Rectal smooth muscle tissue (tissue), 1 donor: ENCODE data around the gene CPEB1.
"Not testable (repeated sequence)": the region's sequence is repeated elsewhere in the genome, so short reads cannot be mapped to it uniquely, and the experiment has no call there.

ENCODE experiments used
- H3K27ac ChIP-seq: one replicate; pipeline ENCODE4 v1.7.0; 2013; ENCODE audit warnings: low read depth, low read length, inconsistent platforms
- H3K27me3 ChIP-seq: one replicate; pipeline ENCODE4 v1.7.0; 2013; ENCODE audit warnings: low read length; ENCODE audit not compliant: control insufficient read depth, insufficient read depth
- H3K36me3 ChIP-seq: one replicate; pipeline ENCODE4 v1.7.0; 2013; ENCODE audit warnings: low read length; ENCODE audit not compliant: control insufficient read depth, insufficient read depth
- H3K4me1 ChIP-seq: one replicate; pipeline ENCODE4 v1.7.0; 2013; ENCODE audit warnings: low read length; ENCODE audit not compliant: control insufficient read depth, insufficient read depth
- H3K4me3 ChIP-seq: one replicate; pipeline ENCODE4 v1.7.0; 2013; ENCODE audit warnings: low read length
- H3K9ac ChIP-seq: one replicate; pipeline ENCODE4 v1.7.0; 2013; ENCODE audit warnings: low read length

The CPEB1 gene

DNA sequence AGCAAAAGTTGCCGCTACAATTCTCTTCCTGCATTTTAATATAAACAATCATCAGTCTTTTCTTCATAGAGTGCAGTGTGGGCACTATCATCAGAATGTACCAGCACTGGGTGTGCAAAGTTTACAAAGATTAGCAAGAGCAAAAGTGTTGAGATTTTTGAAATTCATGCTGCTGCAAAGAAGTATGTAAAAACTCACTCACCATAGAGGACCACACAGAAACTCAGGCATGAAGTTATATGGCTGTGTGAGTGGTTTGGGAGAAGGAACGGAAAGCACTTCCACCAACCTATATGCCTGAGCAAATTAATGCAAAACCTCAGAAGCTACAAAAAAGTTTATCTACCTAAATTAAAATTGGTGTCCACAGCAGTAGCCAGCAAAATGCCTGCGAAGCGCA, 139.5 kb downstream of the CPEB1 start:
- not testable (repeated sequence) for H3K27ac ChIP-seq, H3K4me3 ChIP-seq, H3K36me3 ChIP-seq, H3K27me3 ChIP-seq, H3K9ac ChIP-seq, H3K4me1 ChIP-seq

DNA sequence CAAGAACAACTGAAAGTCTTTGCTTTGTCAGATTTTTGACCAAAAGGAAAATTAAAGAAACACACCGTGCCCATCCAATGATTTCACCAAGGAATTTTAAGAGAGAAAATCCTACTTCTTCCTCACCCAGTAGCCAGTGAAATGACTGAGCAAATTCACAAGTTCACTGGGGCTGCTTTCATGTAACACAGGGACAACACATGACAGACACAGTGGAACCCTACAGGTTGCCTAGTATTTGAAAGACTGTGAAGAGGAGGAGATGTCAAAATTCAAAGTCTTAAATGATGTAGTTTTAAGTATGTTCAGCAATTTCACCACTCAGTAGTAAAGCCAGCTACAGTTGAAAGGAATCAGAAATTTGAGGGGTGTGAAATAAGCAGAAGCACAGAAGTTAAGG, 140.1 kb downstream of the CPEB1 start:
- H3K4me1 ChIP-seq, H3K27me3 ChIP-seq, H3K36me3 ChIP-seq, H3K9ac ChIP-seq, H3K27ac ChIP-seq, H3K4me3 ChIP-seq: not testable (repeated sequence)

DNA sequence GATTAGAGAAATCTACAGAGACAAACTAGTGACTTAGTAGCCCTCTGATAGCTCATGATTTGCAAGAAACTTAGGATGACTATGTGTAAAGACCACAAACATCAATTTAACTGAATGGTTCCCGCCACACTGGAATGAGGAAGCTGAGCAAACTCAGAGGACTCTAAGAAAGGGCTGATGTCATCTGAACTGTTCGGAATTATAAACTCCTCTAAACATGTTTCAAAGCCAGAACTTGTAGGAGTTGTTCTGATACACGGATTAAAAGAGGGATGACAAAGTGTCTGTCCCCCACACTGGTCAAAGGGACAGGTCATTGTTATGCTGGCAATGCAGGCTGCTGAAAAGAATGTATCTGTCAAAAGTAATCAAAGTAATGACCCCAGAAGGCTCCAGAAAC, 141.3 kb downstream of the CPEB1 start:
- H3K9ac ChIP-seq, H3K4me3 ChIP-seq, H3K36me3 ChIP-seq, H3K27ac ChIP-seq, H3K4me1 ChIP-seq, H3K27me3 ChIP-seq: not testable (repeated sequence)

DNA sequence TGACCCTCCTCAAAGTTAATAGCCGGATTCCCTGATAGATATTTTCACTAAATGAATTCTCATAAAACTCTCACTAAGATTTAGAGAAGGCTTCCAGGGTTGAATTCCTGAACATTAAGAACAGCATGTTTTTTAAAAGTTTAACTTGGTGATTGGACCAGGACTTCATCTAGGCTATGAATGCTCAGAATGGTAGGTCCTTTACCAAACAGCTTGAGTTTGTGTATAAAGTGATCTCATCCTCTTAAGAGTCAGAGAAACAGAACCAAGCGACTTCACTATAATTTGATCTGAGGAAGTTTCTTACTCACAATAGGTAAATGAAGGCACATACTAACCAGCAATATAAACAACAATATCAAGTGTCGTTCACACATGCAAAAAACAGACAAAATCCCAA, 143.1 kb downstream of the CPEB1 start:
- H3K9ac ChIP-seq, H3K27me3 ChIP-seq, H3K27ac ChIP-seq, H3K36me3 ChIP-seq, H3K4me1 ChIP-seq, H3K4me3 ChIP-seq: not testable (repeated sequence)

DNA sequence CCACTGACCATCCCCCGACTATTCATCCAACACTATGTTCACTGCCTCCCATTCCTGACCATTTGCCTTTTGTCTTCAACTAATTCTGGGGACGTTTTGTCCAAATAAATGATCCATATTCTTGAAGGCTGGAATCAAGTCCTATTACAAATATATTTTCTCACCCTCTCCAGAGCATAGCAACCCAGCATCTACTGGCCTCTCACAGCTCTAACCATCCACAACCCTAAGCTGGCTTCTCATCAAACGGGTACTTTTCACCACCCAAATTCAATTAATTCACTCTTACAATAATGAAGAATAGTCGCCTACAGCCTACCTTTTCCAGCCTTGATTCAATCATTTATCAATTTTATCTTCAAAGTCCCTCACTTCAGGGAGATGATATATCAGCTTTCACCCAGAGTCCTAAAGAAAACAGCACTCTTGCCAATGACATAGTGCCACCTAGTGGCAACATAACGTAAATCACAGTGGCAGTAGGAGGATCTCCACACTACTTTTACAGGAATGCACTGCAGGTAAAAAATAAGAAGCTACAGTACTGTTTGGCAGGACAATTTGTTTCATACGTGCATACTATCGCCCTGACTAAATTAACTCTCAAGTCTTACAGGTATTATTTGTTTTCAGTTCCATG, 144.3 kb downstream of the CPEB1 start:
- H3K27me3 ChIP-seq, H3K9ac ChIP-seq, H3K4me1 ChIP-seq, H3K4me3 ChIP-seq, H3K27ac ChIP-seq, H3K36me3 ChIP-seq: not testable (repeated sequence)

DNA sequence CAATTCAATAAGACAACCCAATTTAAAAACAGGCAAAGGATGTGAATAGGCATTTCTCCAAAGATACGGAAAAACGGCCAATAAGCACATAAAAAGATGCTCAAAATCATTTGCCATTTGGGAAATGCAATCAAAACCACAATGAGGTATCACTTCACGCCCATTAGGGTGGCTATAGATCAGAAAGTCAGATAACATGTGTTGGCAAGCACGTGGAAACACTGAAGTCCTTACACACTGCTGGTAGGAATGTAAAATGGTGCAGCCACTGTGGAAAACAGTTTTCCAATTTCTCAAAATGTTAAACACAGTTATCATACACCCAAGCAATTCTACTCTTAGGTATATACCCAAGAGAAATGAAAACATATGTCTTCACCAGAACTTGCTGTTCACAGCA, 146.4 kb downstream of the CPEB1 start:
- not testable (repeated sequence) for H3K27me3 ChIP-seq, H3K27ac ChIP-seq, H3K4me3 ChIP-seq, H3K4me1 ChIP-seq, H3K9ac ChIP-seq, H3K36me3 ChIP-seq

DNA sequence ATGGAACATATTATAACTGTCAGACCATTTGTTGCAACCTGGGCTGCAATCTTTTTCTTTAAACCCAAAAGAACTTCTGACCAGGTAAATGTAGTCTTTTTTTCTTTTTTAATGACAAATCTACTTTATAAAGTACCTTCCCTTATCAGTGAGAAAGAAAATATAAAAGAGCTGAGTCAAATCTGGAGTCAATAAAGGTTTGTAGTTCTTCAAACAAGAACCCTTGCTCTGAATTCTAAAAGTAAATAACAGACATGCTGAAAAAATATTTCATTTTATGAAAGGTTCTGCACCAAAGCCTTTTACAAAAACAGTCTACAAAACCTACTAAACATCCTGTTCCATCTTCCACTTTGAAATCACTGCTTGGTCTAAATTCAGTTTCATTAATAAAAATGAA, 149.2 kb downstream of the CPEB1 start:
- not testable (repeated sequence) for H3K36me3 ChIP-seq, H3K27ac ChIP-seq, H3K9ac ChIP-seq, H3K4me3 ChIP-seq, H3K4me1 ChIP-seq, H3K27me3 ChIP-seq
